NCI-H510A (cell line): Measurements from ENCODE around the gene BOLA1.
"Not testable (repeated sequence)": the region's sequence is repeated elsewhere in the genome, so short reads cannot be mapped to it uniquely, and the experiment has no call there.

Source experiments
- DNase-seq: peaks from one replicate; lab custom pipeline; 2025; lab: John Stamatoyannopoulos, UW

BOLA1 gene

DNA sequence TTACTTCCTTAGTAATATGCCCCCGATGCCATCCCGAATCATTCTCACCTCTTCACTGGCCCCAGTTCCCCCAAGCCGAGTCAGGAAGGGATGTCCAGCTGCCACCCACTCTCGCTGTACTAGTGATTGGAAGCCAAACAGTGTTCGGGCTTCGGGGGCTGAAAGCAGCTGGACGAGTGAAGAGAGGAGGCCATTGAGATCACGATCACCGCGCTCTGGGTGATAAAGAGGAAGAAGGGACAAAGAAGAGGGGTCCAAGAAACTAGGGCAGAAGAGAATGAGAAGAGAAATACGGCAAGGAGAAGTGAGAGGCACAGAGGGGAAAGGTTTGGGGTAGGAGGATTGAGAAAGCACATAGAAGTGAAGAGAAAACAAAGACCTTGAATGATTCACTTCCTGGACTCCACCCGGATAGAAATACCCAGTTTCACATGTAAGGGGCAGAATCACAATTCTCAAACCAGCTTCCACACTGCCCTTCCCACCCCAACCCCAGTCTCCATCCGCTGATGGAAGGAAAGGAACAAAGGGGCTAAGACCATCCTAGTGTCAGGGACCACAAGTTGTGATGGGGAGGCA lies 31.9 kb downstream of the BOLA1 start:
- DNase-seq, result no peak

DNA sequence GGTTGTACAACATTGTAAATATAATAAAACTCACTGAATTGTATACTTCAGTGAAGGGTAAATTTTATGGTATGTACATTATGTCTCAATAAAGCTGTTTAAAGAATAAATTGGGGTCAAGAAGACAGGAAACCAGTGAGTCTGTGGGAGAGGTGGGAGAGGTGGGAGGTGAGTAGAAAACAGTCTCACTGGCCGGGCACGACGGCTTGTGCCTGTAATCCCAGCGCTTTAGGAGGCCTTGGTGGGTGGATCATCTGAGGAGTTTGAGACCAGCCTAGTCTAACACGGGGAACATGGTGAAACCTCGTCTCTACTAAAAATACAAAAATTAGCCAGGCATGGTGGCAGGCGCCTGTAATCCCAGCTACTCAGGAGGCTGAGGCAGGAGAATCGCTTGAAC lies 33.1 kb downstream of the BOLA1 start:
- DNase-seq, result no peak

DNA sequence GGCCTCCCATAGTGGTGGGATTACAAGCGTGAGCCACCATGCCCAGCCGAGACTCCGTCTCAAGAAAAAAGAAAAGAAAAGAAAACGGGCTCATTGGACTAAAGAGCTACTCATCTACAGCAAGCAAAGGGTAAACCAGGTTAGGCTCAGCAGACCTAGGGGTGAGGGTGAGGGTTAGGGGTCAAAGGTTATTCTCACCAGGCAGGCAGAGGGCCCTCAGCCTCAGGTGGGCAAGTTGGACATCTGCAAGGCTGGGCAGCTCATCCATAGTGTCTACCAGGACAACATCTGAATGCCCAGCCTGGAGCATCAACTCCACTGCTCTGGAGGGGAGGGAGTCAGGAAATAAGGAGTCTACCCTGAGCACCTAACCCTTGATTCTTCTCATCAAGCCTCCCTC lies 33.8 kb downstream of the BOLA1 start:
- no peak for DNase-seq

DNA sequence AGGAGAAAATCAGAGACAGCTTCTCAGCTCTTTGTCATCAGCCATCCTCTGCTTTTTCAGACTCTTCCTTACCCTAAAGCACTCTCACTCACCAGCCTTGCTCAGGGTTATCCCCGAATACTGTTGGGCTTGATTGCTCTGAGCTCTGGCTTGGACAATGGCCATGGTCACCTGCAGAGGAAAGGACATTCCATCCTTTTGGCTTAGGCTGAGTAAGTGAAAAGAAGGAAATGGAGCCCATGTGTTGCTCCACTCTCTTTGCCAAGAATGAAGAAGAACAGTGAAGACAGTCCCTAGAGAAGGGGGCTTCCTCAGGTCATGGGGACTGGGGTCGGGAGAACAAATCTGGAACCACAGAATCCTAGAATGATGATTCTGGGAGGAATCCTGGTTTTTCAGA lies 35.0 kb downstream of the BOLA1 start:
- DNase-seq, result no peak

DNA sequence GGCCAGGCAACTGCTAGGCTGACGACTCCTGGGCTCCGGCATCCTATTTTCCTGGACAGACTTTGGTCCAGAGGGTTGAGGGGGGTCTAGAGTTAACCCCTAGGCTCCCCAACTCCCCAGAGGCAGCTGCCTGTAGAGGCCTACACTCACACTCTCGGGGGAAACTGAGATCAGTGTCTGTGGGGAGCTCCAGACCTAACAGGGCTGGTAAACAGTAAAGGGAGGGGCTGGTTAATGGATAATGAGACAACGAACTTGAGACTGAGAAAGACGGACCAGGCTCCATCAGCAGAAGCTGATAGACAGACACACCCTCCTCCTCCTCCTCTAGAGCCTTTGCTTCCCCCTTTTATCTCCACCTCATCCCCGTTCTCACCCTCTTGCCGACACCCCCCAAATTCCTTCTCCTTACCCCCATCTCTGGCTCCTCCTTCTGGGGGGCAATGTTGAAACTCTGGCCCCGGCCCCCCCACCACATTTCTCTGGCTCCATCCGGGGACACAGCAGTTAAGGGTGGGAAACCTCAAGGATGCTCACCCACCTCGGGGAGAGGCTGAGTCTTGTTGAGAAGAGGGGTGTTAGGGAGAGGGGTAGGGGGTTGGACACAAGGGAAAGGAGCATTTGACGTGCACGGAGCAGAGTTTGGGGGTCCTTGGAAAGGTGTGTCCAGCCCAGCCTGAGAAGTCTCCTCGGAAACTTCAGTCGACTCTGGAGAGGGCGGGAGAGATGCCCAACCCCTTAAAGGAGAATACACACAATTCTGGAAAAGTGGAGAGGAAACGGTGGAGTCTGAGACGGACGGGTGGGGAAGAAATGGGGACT lies 37.0 kb downstream of the BOLA1 start, which contains the start of gene MTMR11:
MTMR11 (minus strand) TSS at position 710 of the 822 bp plus-strand sequence; CDS start at position 478, 232 bp downstream.
- no peak for DNase-seq

DNA sequence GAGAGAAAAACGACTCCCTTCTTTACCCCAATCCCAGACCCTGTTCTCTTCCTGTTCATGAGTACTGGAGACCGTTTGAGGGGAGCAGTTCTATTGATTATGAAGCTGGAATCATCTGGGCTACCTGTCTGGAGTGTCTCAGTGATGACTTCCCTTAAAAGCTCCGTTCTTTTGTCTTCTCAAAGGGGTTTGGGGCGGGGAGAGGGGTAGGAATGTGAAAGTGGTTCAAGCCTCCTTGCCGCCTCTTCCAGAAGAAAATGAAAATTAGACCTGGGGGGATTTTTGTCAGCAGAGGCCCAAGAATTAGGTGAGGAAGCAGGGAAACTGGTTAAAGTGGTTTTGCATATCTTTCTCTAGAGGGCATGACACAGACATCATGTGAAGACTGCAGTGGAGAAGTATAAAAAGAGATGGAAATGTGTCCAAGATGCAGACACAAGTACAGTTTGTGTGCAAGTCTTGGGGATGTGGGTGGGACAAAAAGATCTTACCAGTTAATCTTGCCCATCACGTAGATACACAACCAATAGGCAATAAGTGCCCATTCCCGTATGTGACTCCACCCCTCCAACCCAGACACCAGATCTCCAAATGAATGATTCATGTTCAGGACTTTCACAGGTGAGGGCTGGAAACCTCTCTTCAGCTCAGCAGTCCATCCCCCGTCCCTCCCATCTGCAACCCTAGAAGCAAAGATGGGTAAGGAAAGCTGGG lies 37.8 kb downstream of the BOLA1 start:
- DNase-seq, result peak; percentile 50

DNA sequence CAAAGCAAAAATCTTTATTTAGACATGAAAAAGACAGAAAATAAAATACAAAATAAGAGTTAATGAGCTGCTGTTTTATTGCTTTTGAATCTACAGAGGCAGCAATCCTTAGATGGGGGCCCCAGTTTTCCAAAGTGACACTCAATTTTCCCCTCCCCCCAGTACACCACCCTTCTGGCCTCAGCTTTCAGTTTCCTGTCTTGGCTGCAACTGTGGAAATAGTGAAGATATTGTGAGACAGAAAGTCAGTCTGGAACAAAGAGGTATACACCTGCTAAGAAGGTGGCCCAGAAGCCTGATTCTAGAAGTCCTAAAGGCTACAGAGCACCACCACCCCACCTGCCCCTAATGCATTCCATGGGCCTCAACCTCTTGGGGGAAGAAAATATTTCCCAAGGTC lies 38.4 kb downstream of the BOLA1 start:
- DNase-seq, result no peak

DNA sequence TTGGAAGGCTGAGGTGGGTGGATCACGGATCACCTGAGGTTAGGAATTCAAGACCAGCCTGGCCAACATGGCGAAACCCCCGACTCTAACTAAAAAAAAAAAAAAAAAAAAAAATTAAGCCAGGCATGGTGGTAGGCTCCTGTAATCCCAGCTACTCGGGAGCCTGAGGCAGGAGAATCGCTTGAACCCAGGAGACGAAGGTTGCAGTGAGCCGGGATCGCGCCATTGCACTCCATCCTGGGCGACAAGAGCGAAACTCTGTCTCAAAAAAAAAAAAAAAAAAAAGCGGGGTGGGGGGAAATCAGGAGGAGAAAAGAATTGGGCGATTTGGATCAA lies 39.3 kb downstream of the BOLA1 start:
- not testable (repeated sequence) for DNase-seq

DNA sequence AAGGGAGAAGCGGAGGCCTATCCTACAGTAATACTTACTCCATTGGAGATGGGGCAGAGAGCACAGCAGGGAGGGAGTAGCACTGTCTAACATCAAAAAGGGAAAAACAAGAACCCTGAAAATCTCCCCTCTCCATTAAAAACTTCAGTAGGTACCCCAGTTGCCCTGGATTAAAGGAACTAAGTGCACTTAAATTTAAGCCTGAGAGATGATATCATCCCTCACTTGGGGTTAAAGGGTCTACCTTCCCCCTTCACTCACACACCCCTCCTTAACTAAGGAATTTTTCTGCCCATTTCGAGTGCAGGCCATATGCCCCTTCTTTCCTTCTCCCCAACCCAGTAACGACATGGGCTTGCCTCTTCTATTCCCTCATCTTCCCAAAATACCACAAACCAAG lies 41.1 kb downstream of the BOLA1 start:
- no peak for DNase-seq

DNA sequence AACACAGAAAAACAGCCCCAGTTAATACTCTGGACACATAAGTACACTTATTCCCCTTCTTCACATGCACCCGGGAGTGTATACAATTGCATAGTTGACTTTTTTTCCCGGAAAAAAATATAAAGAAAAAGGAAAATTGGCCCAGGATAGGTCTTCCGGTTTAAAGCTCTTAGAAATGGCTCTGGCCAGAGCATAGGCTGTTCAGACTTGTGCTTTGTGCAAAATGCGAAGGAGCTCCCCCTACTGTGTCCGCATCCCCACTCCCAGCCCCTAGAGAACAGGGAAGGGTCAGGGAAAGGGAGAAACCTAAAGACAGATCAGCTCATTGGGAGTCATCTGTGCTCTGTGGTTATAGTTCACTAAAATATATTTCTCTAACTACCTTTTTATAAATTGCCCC lies 42.8 kb downstream of the BOLA1 start:
- no peak for DNase-seq

DNA sequence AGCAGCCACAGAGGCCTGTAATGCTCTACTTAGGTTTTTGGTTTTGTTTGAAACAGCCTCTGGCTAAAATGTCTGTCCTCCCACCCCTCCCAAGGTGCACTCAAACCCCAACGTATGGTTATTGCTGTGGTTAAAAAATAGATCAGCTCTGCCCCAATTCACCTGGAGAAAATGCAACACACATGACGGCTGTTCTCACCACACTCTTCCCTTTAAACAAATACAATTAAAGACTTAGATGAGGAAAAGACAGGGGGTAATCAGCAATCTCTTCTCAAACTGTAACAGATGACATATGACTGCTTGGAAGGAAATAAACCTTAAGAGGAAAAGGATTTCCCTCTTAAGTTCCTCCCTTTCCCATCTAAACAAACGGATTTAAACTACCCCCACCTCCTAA lies 43.5 kb downstream of the BOLA1 start:
- DNase-seq, result no peak

DNA sequence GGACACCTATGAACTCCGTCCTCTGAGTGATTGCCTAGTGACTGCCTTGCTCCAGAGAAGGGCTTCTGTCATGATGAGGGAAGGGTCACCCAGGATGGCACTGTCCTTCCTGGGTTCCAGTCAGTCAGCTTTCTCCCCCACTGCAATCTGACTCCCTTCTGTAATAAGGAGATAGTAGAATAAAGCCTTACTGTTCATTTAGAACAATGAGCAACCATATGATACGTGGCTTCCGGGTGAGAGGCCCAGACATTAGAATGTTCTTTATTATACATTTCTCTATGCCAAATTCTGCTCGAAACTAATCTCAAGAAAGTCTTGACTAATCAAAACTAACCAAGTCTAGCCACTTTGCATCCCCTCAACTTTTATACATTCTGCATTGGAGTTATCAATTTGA lies 45.8 kb downstream of the BOLA1 start:
- no peak for DNase-seq

DNA sequence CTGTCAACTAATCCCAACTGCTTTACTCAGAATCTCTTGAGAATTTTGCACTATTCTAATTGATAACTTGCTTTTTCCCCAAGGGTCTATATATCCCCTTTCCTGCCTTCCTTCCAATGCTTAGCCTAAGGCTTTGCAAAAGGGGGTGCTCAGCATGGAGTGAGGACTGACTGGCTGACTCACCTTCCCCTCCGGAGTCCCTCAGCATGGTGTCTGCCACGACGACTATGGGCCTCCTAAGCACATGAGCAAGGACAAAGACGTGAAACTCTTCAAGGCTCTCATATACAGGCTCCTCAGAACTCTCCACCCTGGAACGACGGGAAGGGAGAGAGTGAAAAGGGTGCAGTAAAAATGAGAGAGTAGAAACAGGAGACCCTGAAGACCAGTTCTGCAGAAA lies 50.5 kb downstream of the BOLA1 start:
- DNase-seq, result no peak
